Mesothelial cell of epicardium (in vitro differentiated cells): ENCODE measurements around the gene AMT. TPM values are rescaled to one million over a fixed set of nuclear protein-coding genes. Genes with fewer than 3 reads are reported as not detected.

Experiments
- DNase-seq, 2 experiments: peaks; one replicate each; pipeline ENCODE4 v3.0.0; 2021; ENCODE audit warnings: low spot score in 2 of 2; ENCODE audit not compliant: unreplicated experiment in 2 of 2
- H3K27ac Mint-ChIP-seq: 2 replicates; pipeline ENCODE4 v1.8.0; 2021; ENCODE audit warnings: mixed read lengths
- H3K27me3 Mint-ChIP-seq: 2 replicates; pipeline ENCODE4 v1.8.0; 2021; ENCODE audit warnings: low read depth, mixed read lengths
- H3K36me3 Mint-ChIP-seq: 2 replicates; pipeline ENCODE4 v1.8.0; 2021; ENCODE audit warnings: mixed read lengths
- H3K4me1 Mint-ChIP-seq: 2 replicates; pipeline ENCODE4 v1.8.0; 2021; ENCODE audit warnings: mixed read lengths
- H3K4me3 Mint-ChIP-seq: 2 replicates; pipeline ENCODE4 v1.8.0; 2021; ENCODE audit warnings: mild to moderate bottlenecking, moderate library complexity, mixed read lengths
- H3K9me3 Mint-ChIP-seq: 2 replicates; pipeline ENCODE4 v1.8.0; 2021; ENCODE audit warnings: mixed read lengths
- CTCF ChIP-seq: fragments of 200-600 bp; sonication (generic); IDR thresholded peaks from one replicate; pipeline ENCODE4 v1.5.0; 2021; ENCODE audit warnings: antibody characterized with exemption; ENCODE audit not compliant: unreplicated experiment
- total RNA-seq: library from RNA; stranded (reverse); gene quantifications from 3 replicates; pipeline ENCODE4 v1.2.1, GENCODE V29; 2021

Gene AMT
- total RNA-seq, 1 donor from 2014 or later = 33.4 TPM

GRCh38 chr3:49389297-49389696 is 33.0 kb downstream of the AMT start:
- H3K4me3 Mint-ChIP-seq = no peak overlapping the region
- H3K27ac Mint-ChIP-seq = no peak overlapping the region
- no peak for DNase-seq
- H3K27me3 Mint-ChIP-seq = no peaks in the 10 kb centered on the region
- no peak for TF ChIP-seq CTCF
- no peaks in the 10 kb centered on the region for H3K9me3 Mint-ChIP-seq
- H3K36me3 Mint-ChIP-seq = peaks cover 10% of the 10 kb centered on the region
- H3K4me1 Mint-ChIP-seq = peaks cover 7% of the 10 kb centered on the region

GRCh38 chr3:49388289-49388820 is 33.9 kb downstream of the AMT start:
- Mint-ChIP-seq H3K36me3 (peaks cover 11% of the 10 kb centered on the region), H3K4me1 (peaks cover 7% of the 10 kb centered on the region), H3K27me3 (no peaks in the 10 kb centered on the region), H3K4me3 (no peak overlapping the region), H3K27ac (no peak overlapping the region), H3K9me3 (no peaks in the 10 kb centered on the region)
- no peak for TF ChIP-seq CTCF
- DNase-seq = no peak

GRCh38 chr3:49387721-49388120 is 34.6 kb downstream of the AMT start:
- Mint-ChIP-seq H3K27ac (peak overlapping the region; percentile 29), H3K9me3 (no peaks in the 10 kb centered on the region), H3K4me3 (no peak overlapping the region), H3K27me3 (no peaks in the 10 kb centered on the region), H3K4me1 (peaks cover 7% of the 10 kb centered on the region), H3K36me3 (peaks cover 12% of the 10 kb centered on the region)
- no peak for DNase-seq
- no peak for TF ChIP-seq CTCF

- Mint-ChIP-seq H3K27me3 (no peaks in the 10 kb centered on the region), H3K4me1 (peaks cover 7% of the 10 kb centered on the region), H3K36me3 (peaks cover 12% of the 10 kb centered on the region), H3K4me3 (no peak overlapping the region), H3K27ac (peak overlapping the region; percentile 82), H3K9me3 (no peaks in the 10 kb centered on the region)
- TF ChIP-seq CTCF = no peak
- DNase-seq = no peak
Observed at GRCh38 chr3:49386056-49386756, 36.1 kb downstream of the AMT start.

- Mint-ChIP-seq H3K4me3 (no peak overlapping the region), H3K4me1 (peaks cover 7% of the 10 kb centered on the region), H3K9me3 (no peaks in the 10 kb centered on the region), H3K36me3 (peaks cover 12% of the 10 kb centered on the region), H3K27ac (no peak overlapping the region), H3K27me3 (no peaks in the 10 kb centered on the region)
- TF ChIP-seq CTCF = no peak
- DNase-seq = no peak
Observed at GRCh38 chr3:49385617-49386016, 36.7 kb downstream of the AMT start.
